ENCODE measurements around the gene NCOA1. TPM values are rescaled to one million over a fixed set of nuclear protein-coding genes. Genes with fewer than 3 reads are reported as not detected.

NCOA1 gene
- total and polyA plus RNA-seq, 4 donors = 6.5 to 26.6 (median 16.3) TPM

- WGBS = 61% methylated on average over 2 of the region's 2 CpGs
- Histone ChIP-seq H3K4me3 (ENCODE audit: low read depth in 1 of 3, low read length in 3 of 3) (no peak overlapping the region), H3K9me3 (ENCODE audit: control insufficient read depth in 4 of 4, low read length in 3 of 4) (no peaks in the 10 kb centered on the region), H3K27ac (ENCODE audit: low read depth in 1 of 2, low read length in 2 of 2) (no peak overlapping the region), H3K27me3 (ENCODE audit: control insufficient read depth in 4 of 4, insufficient read depth in 4 of 4, low read length in 3 of 4) (no peaks in the 10 kb centered on the region), H3K4me1 (ENCODE audit: control insufficient read depth in 4 of 4, insufficient read depth in 4 of 4, low read length in 3 of 4) (no peaks in the 10 kb centered on the region), H3K9ac (ENCODE audit: low read depth in 1 of 2, low read length in 2 of 2) (no peak overlapping the region), H3K36me3 (ENCODE audit: control insufficient read depth in 4 of 4, insufficient read depth in 3 of 4, low read depth in 1 of 4, low read length in 3 of 4) (no peaks in the 10 kb centered on the region)
- TF ChIP-seq REST (IDR thresholded peaks at IDR 0.05) (no peak), CTCF (IDR thresholded peaks at IDR 0.05; ENCODE audit: low read depth, low read length, missing input control) (no peak), EGR1 (IDR thresholded peaks at IDR 0.05; ENCODE audit: low read depth in 2 of 2) (no peak), ATF3 (IDR thresholded peaks at IDR 0.05) (no peak), GABPA (IDR thresholded peaks at IDR 0.05 in 1 of 2, conservative IDR thresholded peaks at IDR 0.05 in 1 of 2) (no peak), YY1 (IDR thresholded peaks at IDR 0.05) (no peak), RAD21 (IDR thresholded peaks at IDR 0.05) (no peak), FOXA1 (IDR thresholded peaks at IDR 0.05) (no peak), HNF4A (conservative IDR thresholded peaks at IDR 0.05) (no peak), FOXA2 (IDR thresholded peaks at IDR 0.05) (no peak), NR2F2 (IDR thresholded peaks at IDR 0.05) (no peak), TAF1 (conservative IDR thresholded peaks at IDR 0.05) (no peak), RXRA (IDR thresholded peaks at IDR 0.05) (no peak), SP1 (IDR thresholded peaks at IDR 0.05) (no peak), JUND (IDR thresholded peaks at IDR 0.05) (no peak)
- TF ChIP-seq, protein P1, sequence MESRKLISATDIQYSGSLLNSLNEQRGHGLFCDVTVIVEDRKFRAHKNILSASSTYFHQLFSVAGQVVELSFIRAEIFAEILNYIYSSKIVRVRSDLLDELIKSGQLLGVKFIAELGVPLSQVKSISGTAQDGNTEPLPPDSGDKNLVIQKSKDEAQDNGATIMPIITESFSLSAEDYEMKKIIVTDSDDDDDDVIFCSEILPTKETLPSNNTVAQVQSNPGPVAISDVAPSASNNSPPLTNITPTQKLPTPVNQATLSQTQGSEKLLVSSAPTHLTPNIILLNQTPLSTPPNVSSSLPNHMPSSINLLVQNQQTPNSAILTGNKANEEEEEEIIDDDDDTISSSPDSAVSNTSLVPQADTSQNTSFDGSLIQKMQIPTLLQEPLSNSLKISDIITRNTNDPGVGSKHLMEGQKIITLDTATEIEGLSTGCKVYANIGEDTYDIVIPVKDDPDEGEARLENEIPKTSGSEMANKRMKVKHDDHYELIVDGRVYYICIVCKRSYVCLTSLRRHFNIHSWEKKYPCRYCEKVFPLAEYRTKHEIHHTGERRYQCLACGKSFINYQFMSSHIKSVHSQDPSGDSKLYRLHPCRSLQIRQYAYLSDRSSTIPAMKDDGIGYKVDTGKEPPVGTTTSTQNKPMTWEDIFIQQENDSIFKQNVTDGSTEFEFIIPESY (IDR thresholded peaks at IDR 0.05) = no peak
- TF ChIP-seq, protein P2, sequence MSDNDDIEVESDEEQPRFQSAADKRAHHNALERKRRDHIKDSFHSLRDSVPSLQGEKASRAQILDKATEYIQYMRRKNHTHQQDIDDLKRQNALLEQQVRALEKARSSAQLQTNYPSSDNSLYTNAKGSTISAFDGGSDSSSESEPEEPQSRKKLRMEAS (IDR thresholded peaks at IDR 0.05) = no peak
- peak; percentile 54 for DNase-seq (ENCODE audit: low spot score)
These were observed 29.4 kb upstream of the NCOA1 start for GRCh38 chr2:24461685-24462084.

GRCh38 chr2:24463271-24463670 lies 27.8 kb upstream of the NCOA1 start:
- Histone ChIP-seq H3K36me3 (ENCODE audit: control insufficient read depth in 4 of 4, insufficient read depth in 3 of 4, low read depth in 1 of 4, low read length in 3 of 4) (no peaks in the 10 kb centered on the region), H3K9ac (ENCODE audit: low read depth in 1 of 2, low read length in 2 of 2) (no peak overlapping the region), H3K27me3 (ENCODE audit: control insufficient read depth in 4 of 4, insufficient read depth in 4 of 4, low read length in 3 of 4) (no peaks in the 10 kb centered on the region), H3K4me3 (ENCODE audit: low read depth in 1 of 3, low read length in 3 of 3) (no peak overlapping the region), H3K27ac (ENCODE audit: low read depth in 1 of 2, low read length in 2 of 2) (no peak overlapping the region), H3K4me1 (ENCODE audit: control insufficient read depth in 4 of 4, insufficient read depth in 4 of 4, low read length in 3 of 4) (no peaks in the 10 kb centered on the region), H3K9me3 (ENCODE audit: control insufficient read depth in 4 of 4, low read length in 3 of 4) (no peaks in the 10 kb centered on the region)
- DNase-seq (ENCODE audit: low spot score) = no peak
- WGBS = 86% methylated on average over 1 of the region's 1 CpG
- no peak for TF ChIP-seq YY1 (IDR thresholded peaks at IDR 0.05)
- TF ChIP-seq CTCF (IDR thresholded peaks at IDR 0.05; ENCODE audit: low read depth, low read length, missing input control) = no peak
- no peak for TF ChIP-seq FOXA2 (IDR thresholded peaks at IDR 0.05)
- TF ChIP-seq, protein P2 (IDR thresholded peaks at IDR 0.05) = no peak
- no peak for TF ChIP-seq NR2F2 (IDR thresholded peaks at IDR 0.05)
- TF ChIP-seq REST (IDR thresholded peaks at IDR 0.05) = no peak
- TF ChIP-seq HNF4A (conservative IDR thresholded peaks at IDR 0.05) = no peak

Measured in liver (tissue), 9 donors.